Activated naive CD8-positive, alpha-beta T cell treated with anti-CD3 and anti-CD28 coated beads, Interleukin-2, amount 10 ng/mL, durations not matched to agents 7 days and 5 days (primary cell): ENCODE results near the gene EHMT2. TPM values are rescaled to one million over a fixed set of nuclear protein-coding genes. Genes with fewer than 3 reads are reported as not detected.

ENCODE experiments used
- ATAC-seq: fragments of 150-1000 bp; cut with Tn5 transposase; one replicate; pipeline ENCODE4 v1.10.0; 2021; ENCODE audit warnings: low read depth, moderate library complexity
- POLR2A ChIA-PET: fragments of 350-600 bp; sonication (Branson Sonifier 250); formaldehyde crosslinking; loops from one replicate; lab custom pipeline; 2021; ENCODE audit warnings: antibody characterized with exemption; lab: Charles Lee
- DNase-seq: peaks from one replicate; pipeline ENCODE4 v3.0.0; 2021
- H3K27ac Mint-ChIP-seq: one replicate; pipeline ENCODE4 v1.8.0; 2022; ENCODE audit warnings: mild to moderate bottlenecking, mixed read lengths
- H3K27me3 Mint-ChIP-seq: one replicate; pipeline ENCODE4 v1.8.0; 2022; ENCODE audit warnings: mild to moderate bottlenecking, moderate library complexity, mixed read lengths
- H3K36me3 Mint-ChIP-seq: one replicate; pipeline ENCODE4 v1.8.0; 2021; ENCODE audit warnings: mild to moderate bottlenecking, mixed read lengths
- H3K4me1 Mint-ChIP-seq: one replicate; pipeline ENCODE4 v1.8.0; 2021; ENCODE audit warnings: mixed read lengths
- H3K4me3 Mint-ChIP-seq: one replicate; pipeline ENCODE4 v1.8.0; 2022; ENCODE audit warnings: mild to moderate bottlenecking, moderate library complexity, mixed read lengths
- H3K9me3 Mint-ChIP-seq: one replicate; pipeline ENCODE4 v1.8.0; 2021; ENCODE audit warnings: mixed read lengths
- total RNA-seq, 2 experiments: library from RNA; stranded (reverse); gene quantifications; one replicate each; pipeline ENCODE4 v1.2.3, GENCODE V29; 2021

Gene EHMT2
- total RNA-seq, 2 experiments from 2014 or later: 77.5 to 80.6 TPM

GRCh38 chr6:31836047-31836473 is 61.4 kb downstream of the EHMT2 start:
- POLR2A ChIA-PET: interaction anchor here (0.7 to 3.1 kb wide), 16 partner anchors 9 to 341 kb away, joined by 3 to 30 read pairs (median 4); partner anchors contain the start of genes ABHD16A, BAG6, DDX39B and HSPA1B
- Mint-ChIP-seq H3K27me3 (no peaks in the 10 kb centered on the region), H3K9me3 (no peaks in the 10 kb centered on the region), H3K36me3 (peaks cover 43% of the 10 kb centered on the region), H3K27ac (peak overlapping the region; percentile 93), H3K4me3 (peak overlapping the region; percentile 84), H3K4me1 (peaks cover 31% of the 10 kb centered on the region)
- no peak for ATAC-seq
- DNase-seq: no peak

GRCh38 chr6:31834367-31835250 is 62.9 kb downstream of the EHMT2 start:
- peak; percentile 52 for ATAC-seq
- H3K4me3 Mint-ChIP-seq: peak overlapping the region; percentile 84
- POLR2A ChIA-PET: interaction anchor here (0.6 to 3.1 kb wide), 22 partner anchors 9 to 340 kb away, joined by 3 to 30 read pairs (median 4); partner anchors contain the start of genes ABHD16A, ATP6V1G2, BAG6 and CLIC1
- H3K27me3 Mint-ChIP-seq: no peaks in the 10 kb centered on the region
- H3K27ac Mint-ChIP-seq: peak overlapping the region; percentile 93
- peak; percentile 81 for DNase-seq
- no peaks in the 10 kb centered on the region for H3K9me3 Mint-ChIP-seq
- H3K36me3 Mint-ChIP-seq: peaks cover 39% of the 10 kb centered on the region
- peaks cover 34% of the 10 kb centered on the region for H3K4me1 Mint-ChIP-seq

- POLR2A ChIA-PET: interaction anchor here (0.9 to 2.8 kb wide), 5 partner anchors 95 to 180 kb away, joined by 3 to 26 read pairs (median 6); partner anchors contain the start of genes ABHD16A, BAG6 and CLIC1
- peak overlapping the region; percentile 95 for H3K4me3 Mint-ChIP-seq
- H3K36me3 Mint-ChIP-seq: peaks cover 19% of the 10 kb centered on the region
- ATAC-seq (no peak), DNase-seq (no peak)
- peaks cover 22% of the 10 kb centered on the region for H3K4me1 Mint-ChIP-seq
- H3K27ac Mint-ChIP-seq: peak overlapping the region; percentile 86
- H3K9me3 Mint-ChIP-seq: no peaks in the 10 kb centered on the region
- H3K27me3 Mint-ChIP-seq: no peaks in the 10 kb centered on the region
Observed at GRCh38 chr6:31831350-31832215, 65.9 kb downstream of the EHMT2 start.

- POLR2A ChIA-PET: interaction anchor here (0.9 to 2.8 kb wide), 5 partner anchors 91 to 128 kb away, joined by 3 to 26 read pairs (median 9); partner anchors contain the start of genes ABHD16A, CLIC1, DDAH2 and MSH5
- DNase-seq: no peak
- Mint-ChIP-seq H3K4me3 (peak overlapping the region; percentile 95), H3K4me1 (peaks cover 21% of the 10 kb centered on the region), H3K36me3 (peaks cover 12% of the 10 kb centered on the region), H3K27ac (peak overlapping the region; percentile 86), H3K9me3 (no peaks in the 10 kb centered on the region), H3K27me3 (no peaks in the 10 kb centered on the region)
- no peak for ATAC-seq
Observed at GRCh38 chr6:31830886-31831335, 66.6 kb downstream of the EHMT2 start.

Other genes with a start within 250 kb of the EHMT2 start
- 100 to 1,000 TPM; 242 to 251 TPM for gene BAG6, start 245.0 kb downstream of the EHMT2 start, total RNA-seq
- gene APOM, start 241.8 kb downstream of the EHMT2 start, total RNA-seq: 1 to 10 TPM; 3.1 to 4.6 TPM
- 10 to 100 TPM; 30.7 to 32.2 TPM for gene C6orf47, start 236.9 kb downstream of the EHMT2 start, total RNA-seq
- 10 to 100 TPM; 30.7 to 32.0 TPM for gene GPANK1, start 232.7 kb downstream of the EHMT2 start, total RNA-seq
- 100 to 1,000 TPM; 206 to 216 TPM for gene CSNK2B, start 231.6 kb downstream of the EHMT2 start, total RNA-seq
- 10 to 100 TPM; 33.8 to 36.4 TPM for gene LY6G5B, start 227.7 kb downstream of the EHMT2 start, total RNA-seq
- gene LY6G5C, start 216.6 kb downstream of the EHMT2 start, total RNA-seq: 1 to 10 TPM; 3.5 to 4.6 TPM
- gene ABHD16A, start 194.4 kb downstream of the EHMT2 start, total RNA-seq: 10 to 100 TPM; 57.8 to 64.0 TPM
- not detected for gene LY6G6F, start 190.8 kb downstream of the EHMT2 start, total RNA-seq
- gene LY6G6D, start 182.3 kb downstream of the EHMT2 start, total RNA-seq: not detected
- gene LY6G6C, start 176.0 kb downstream of the EHMT2 start, total RNA-seq: not detected
- gene MPIG6B, start 174.3 kb downstream of the EHMT2 start, total RNA-seq: 1 to 10 TPM; 1.2 to 1.5 TPM
- gene DDAH2, start 168.4 kb downstream of the EHMT2 start, total RNA-seq: 10 to 100 TPM; 28.3 to 29.1 TPM
- gene CLIC1, start 161.2 kb downstream of the EHMT2 start, total RNA-seq: 100 to 1,000 TPM; 425 to 456 TPM
- 10 to 100 TPM; 59.2 to 68.2 TPM for gene MSH5, start 157.7 kb downstream of the EHMT2 start, total RNA-seq
- 10 to 100 TPM; 13.1 to 18.1 TPM for gene SAPCD1, start 135.0 kb downstream of the EHMT2 start, total RNA-seq
- gene VWA7, start 120.4 kb downstream of the EHMT2 start, total RNA-seq: 1 to 10 TPM; 5.2 to 5.7 TPM
- 10 to 100 TPM; 68.2 to 75.3 TPM for gene VARS1, start 101.9 kb downstream of the EHMT2 start, total RNA-seq
- 10 to 100 TPM; 89.9 to 97.9 TPM for gene LSM2, start 90.7 kb downstream of the EHMT2 start, total RNA-seq
- gene HSPA1L, start 82.4 kb downstream of the EHMT2 start, total RNA-seq: 1 to 10 TPM; 3.3 to 4.5 TPM
- 10 to 100 TPM; 62.2 to 63.5 TPM for gene HSPA1A, start 82.2 kb downstream of the EHMT2 start, total RNA-seq
- gene HSPA1B, start 70.0 kb downstream of the EHMT2 start, total RNA-seq: 10 to 100 TPM; 49.0 to 55.7 TPM
- 10 to 100 TPM; 15.5 to 16.4 TPM for gene NEU1, start 34.9 kb downstream of the EHMT2 start, total RNA-seq
- gene SLC44A4, start 18.7 kb downstream of the EHMT2 start, total RNA-seq: not detected
- 1 to 10 TPM; 1.4 to 1.9 TPM for gene ZBTB12, start 4.4 kb upstream of the EHMT2 start, total RNA-seq
- gene C2, start 30.0 kb upstream of the EHMT2 start, total RNA-seq: 1 to 10 TPM; 2.1 to 2.2 TPM
- gene CFB, start 48.4 kb upstream of the EHMT2 start, total RNA-seq: 1 to 10 TPM; 1.2 to 2.1 TPM
- gene NELFE, start 61.3 kb upstream of the EHMT2 start, total RNA-seq: 10 to 100 TPM; 61.3 to 62.5 TPM
- 100 to 1,000 TPM; 102 to 112 TPM for gene SKIC2, start 61.5 kb upstream of the EHMT2 start, total RNA-seq
- gene DXO, start 74.4 kb upstream of the EHMT2 start, total RNA-seq: 10 to 100 TPM; 22.4 to 28.6 TPM
- 1 to 10 TPM; 3.4 to 6.7 TPM for gene C4A, start 84.4 kb upstream of the EHMT2 start, total RNA-seq
- 1 to 10 TPM; 4.1 to 5.7 TPM for gene C4B, start 117.1 kb upstream of the EHMT2 start, total RNA-seq
- under 1 TPM; 0.43 to 0.72 TPM for gene CYP21A2, start 140.7 kb upstream of the EHMT2 start, total RNA-seq
- 1 to 10 TPM; 8.6 to 9.2 TPM for gene TNXB, start 211.6 kb upstream of the EHMT2 start, total RNA-seq
- 100 to 1,000 TPM; 136 to 147 TPM for gene ATF6B, start 230.5 kb upstream of the EHMT2 start, total RNA-seq
- gene FKBPL, start 232.6 kb upstream of the EHMT2 start, total RNA-seq: 1 to 10 TPM; 5.5 to 6.3 TPM